ENCODE data around the gene TIGD6. TPM values are rescaled to one million over a fixed set of nuclear protein-coding genes. Genes with fewer than 3 reads are reported as not detected.

TIGD6 gene
- polyA plus RNA-seq, 12 donors: 2.1 to 4.4 (median 2.5) TPM; not detected in 2

DNA sequence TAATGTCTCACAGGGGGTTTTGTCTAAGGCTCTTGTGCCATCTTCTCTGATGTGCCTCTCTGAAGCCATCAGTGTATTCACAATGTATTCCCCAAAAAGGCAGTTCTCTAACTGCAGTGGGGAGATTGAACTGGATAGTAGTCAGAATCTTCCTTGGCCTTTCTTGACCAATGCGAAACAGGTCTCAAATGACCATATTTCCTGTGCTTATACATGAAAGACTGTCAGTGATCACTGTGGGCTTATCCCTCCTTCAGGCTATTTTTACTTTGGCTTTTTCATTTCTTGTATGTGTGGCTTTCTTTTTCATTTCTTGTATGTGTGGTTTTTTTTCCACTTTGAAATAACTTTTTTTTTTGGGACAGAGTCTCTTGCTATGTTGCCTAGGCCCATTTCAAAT, 19.8 kb upstream of the TIGD6 start:
- no peak for DNase-seq

DNA sequence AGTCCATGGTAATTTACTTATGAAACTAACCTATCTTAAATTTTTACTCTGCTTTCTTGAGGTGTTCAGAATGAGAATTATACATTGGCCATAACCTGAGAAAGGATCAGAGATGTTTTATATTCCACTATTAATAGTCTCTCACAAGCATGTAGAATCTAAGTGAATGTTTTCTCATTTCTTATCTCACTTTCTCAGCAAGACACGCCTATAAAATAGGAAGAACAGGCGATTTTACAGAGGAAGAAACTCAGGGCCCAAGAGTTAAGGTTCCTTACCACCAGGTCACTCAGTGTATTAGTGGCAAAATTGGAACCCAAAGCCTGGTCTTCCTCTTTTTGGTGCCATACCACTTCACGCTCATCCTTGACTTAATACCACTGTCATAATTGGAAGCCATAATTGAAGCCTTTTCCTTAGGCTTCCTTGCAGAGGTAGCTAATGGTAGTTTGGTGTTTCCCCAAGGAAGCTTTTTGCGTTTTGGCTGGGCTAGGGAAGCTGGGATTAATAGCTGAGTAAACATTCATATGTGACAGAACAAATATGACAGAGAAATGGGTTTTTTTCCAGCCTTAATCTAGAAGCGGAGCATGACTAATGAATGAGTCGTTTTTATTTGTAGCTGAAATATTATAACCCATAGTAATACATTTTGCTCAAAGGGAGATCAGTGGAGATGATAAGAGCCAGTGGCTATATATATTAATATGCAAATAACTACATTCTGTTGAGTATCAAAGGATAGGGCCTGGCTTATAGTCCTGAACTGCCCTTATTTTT, 17.0 kb upstream of the TIGD6 start:
- no peak for DNase-seq

DNA sequence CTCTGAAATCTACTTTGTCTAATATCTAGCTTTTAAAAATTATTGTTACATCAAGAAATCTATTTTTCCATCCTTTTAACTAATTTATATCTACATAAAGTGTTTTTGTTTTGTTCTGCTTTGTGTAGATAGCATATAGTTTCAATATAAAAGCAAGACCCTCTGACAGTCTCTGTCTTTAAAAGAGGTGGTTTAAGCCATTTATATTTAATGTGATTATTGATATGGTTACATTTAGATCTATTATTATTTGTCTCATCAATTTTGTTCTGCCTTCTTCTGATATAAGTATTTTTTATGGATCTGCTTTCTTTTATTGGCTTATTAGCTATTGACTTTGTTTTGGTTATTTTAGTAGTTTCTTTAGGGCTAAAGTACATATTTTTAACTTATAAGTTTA, 16.1 kb upstream of the TIGD6 start:
- DNase-seq: no peak

DNA sequence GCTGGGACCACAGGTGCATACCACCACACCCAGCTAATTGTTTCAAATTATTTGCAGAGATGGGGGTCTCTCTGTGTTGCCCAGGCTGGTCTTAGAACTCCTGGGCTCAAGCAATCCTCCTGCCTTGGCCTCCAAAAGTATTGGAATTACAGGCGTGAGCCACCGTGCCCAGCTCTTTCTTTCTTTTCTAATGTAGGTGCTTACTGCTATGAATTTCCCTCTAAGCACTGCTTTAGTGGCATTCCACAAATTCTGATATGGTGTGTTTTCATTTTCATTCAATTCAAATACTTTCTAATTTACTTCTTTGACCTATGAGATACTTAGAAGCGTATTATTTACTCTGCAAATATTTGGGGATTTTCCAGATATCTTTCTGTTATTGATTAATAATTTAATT, 15.0 kb upstream of the TIGD6 start:
- DNase-seq: no peak

DNA sequence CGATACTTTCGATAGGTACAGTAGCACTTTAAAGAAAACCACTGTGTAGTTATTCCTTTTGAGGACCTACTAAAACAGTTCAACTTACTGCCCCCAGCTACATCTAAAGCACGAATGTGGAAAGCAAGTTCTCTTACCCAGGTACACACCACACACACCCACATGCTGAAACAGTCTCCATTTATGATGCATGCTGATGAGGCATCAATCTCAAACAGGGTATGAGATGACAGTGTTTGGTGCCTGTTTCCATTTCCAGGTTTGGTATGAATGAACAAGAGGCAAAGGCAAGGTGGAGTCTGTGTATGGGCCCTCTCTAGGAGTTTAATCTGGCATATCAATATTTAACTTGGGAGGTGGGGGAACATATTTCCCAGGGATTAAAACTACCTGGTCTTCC, 14.0 kb upstream of the TIGD6 start:
- no peak for DNase-seq

DNA sequence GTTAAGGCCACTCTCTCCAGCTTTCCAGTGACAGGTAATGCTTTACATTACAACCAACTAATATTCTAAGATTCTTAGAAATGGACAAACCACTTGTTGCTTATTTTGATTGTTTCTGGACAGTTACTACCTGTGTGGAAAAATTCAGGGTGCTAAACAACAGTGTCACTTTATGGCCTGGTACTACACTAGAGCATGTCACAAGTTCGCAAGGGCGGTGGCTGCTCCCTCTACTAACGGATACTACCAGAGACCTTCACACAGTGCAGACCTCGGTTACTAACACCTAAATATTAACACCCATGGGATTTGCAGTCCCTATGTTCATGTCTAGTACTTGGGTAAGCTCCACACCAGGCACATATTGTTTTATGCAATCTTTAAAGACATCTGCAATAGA, 13.5 kb upstream of the TIGD6 start:
- no peak for DNase-seq

DNA sequence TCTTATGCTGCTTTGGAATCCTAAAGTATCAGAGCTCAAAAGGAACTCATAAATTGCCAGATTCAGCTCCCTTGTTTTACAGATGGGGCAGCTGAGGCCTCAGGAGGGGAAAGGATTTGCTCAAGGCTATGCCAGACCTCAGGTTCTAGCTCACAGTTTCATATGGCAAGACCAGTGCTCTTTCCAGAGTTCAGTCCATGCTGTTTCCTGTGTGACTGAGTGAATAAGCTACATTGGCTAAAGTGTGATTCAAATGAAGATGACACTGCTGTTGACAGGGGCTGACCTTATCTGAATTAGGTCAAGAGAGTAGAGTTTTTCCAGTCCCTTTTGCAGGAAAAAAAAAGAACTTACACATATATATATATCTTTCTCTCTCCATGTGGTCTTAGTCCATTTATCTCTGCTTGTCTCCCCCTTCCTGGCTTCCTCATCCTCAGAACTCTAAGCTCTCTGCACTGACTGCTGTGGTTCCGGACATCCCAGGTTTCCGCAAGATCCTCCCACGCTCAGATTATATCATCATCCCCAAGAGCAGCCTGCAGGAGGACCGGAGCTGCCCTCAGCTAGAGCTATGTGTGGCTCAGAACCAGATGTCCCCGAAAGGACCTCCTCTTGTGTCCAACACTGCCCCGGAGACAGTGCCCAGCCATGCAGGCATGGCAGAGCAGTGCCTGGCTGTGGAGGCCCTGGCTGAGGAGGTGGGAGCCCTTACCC, 9.4 kb upstream of the TIGD6 start:
- DNase-seq: no peak

DNA sequence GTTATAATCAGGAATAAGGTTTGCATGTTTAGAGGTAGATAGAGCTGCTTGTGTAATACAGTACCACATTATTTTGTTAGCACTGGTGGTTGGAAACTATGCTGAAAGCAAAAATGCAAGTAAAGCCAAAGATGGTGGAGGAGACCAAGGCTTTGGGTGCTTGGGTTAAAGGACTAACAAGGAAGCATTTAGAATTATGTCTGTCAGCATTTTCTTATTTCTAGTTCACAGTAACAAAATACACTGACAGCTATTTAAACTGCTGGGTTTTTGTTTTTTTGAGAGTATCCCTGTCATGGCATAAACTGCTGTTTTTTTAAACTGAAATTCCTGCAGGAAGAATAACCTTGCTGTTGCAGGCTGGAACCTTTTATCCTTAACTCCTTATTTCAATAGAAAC, 6.6 kb upstream of the TIGD6 start:
- no peak for DNase-seq

DNA sequence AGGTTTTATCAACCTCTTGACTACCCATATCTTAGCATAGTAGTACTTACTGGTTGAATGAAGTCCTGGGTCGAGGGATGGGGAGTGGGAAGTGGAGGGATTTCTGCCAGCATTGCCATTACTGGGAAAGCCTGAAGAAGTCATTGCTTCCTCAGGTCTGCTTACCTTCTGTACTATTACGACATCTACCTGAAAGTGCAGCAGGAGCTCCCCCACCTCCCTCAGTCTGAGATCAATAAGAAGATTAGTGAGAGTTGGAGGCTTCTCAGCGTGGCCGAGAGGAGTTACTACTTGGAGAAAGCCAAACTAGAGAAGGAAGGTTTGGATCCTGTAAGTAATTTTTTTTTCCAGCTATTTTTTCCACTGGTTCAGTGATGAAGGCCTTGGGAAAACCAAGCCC, 5.9 kb upstream of the TIGD6 start:
- no peak for DNase-seq

DNA sequence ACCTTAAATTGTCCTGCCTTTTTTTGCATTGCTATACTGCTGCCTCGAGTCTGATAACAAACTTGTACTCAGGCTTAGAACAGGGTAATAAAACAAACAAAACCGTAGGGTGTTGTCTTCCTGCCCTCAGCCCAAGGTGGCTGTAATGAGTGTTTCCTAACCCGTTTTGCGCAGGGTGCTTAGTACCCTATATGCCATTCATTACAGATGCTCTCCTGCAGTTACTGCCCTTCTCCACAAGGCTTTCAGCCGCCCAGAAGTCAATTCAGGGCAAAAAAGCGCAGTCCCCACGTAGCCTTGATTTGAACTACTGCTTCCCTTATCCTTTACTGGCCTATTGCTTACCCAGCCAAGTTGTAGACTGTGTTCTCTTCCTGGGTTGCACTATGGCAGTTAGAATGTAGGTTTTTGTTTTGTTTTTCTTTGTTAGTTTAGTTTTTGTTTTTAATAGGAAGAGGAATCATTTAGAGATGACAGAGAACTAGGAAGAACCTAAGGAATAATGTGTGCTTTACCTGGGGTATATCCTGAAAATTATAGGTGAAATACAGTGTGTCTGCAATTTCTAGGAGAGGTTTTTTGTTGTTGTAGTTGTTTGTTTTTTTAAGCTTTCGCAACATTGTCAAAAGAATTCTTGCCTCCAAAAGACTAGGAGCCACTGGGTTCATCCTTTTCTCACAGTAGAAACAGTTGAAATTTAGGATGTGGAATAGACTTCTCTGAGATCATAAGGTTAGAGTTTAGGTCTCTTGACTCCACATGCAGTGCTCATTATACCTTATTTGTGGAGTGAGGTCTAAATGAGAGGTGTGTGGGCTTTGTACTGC, 1.4 kb upstream of the TIGD6 start:
- DNase-seq: peak; percentile 37

DNA sequence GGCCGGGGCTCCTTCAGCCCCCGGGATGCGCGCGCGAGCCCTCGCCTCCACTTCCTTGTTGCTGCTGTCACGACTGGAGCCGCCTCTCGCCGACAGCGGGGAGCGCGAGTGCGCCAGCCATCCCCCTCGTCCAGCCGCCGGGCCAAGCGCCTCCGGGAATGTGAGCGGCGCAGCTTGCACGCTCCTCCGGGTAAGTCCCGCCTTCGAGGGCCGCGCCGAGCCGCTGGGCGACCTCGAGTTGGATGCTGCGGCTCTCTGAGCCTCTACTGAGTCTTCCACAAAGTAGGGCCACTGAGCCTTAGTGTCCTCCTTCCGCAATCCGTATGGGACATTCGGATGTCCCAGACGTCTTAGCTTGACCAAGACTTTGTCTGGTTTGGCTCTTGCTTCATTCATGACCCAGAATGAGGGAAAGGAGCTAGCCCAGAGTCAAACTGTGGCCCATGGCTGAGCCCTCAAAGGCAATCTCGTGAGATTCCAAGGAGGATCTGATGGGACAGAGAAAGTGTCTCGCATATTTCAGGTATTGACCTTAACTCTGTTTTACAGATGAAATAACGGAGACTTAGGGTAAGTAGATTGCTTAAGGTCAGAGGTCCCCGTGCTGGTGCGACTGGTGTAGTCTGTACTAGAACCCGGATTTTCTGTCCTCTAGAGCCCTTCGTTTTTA, 671 bp upstream of the TIGD6 start:
- peak; percentile 22 for DNase-seq

DNA sequence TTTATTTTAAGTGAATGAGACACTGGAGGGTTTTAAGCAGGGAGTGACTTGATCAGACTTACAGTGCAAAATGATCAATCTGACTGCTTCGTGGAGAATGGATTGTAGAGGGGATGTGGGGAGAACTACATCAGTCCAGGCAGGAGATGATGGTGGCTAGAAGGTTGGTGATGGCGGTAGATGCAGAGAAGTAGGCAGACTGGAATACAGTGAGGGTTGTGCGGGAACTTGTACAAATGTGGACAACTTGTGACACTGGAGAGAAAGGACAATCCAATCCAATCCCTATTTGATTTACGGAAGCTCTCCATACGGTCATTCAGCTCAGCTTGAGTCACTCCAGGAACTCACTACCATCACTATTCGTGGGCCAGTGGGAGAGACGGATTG, 593 bp downstream of the TIGD6 start:
- no peak for DNase-seq

DNA sequence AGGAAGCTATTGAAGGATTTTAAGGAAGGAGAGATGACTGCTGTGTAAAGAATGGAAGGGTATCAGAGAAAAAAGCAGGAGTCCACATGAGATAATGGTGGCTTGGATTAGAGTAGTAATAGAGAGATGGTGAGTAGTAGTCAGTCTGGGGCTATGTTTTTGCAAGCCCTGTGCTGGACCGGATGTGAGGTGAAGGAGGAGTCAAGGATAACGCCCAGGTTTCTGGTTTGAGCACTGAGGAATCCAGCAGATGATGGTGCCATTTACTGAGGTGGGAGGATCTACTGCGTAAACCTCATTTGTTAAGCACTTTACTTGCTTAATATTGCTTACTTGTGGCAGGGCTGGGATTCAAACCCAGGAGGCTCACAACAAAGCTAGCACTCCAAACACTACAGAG, 1.1 kb downstream of the TIGD6 start:
- no peak for DNase-seq

DNA sequence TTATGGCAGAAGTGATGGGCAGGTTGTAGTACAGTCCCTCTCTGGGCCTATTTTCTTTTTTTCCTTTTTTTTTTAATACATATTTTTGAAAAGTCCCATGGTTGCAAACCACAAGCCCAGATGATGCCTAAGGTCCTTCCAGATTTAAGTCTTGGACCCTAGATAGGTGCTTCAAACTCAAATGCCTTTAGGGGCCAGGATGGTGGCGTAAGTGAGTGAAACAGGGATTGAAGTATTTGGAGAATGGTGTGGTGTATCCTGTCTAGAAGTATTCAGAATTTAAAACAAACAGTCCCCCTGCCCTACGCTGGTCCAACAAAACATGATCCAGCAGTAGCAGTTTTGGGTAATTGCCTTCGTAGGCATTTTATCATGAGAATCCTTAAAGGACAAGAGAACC, 2.2 kb downstream of the TIGD6 start:
- no peak for DNase-seq

DNA sequence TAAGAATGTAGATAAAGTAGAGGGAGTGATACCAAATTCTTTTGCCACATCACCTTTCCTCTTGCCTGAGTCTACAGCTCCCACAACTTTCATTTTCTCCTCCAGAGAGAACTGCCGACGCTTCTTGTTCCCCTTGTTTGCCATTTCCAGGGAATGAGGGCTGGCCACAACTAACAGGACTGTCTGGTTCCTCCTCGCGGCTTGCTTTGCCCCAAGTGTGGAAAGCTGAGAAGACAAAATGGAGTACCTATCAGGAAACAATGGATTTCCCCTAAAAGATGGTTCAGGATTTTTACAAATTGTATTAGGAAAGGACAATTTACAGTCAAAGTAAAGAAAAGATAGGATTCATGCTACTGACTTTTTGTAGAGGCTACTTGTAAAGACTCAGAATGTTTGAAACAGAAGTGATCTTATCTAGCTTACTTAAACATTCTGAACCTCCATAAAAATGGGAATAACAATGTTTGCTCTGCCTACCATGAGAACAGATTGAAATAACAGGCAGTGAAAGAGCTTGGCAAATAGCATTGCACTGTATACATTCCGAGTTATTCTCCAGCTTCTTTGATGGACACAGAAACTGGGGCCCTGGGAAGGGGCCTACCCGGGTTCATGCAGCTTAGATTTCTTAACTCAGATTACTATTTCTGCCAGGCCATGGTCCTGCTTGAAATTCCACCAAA, 4.1 kb downstream of the TIGD6 start:
- DNase-seq: no peak

DNA sequence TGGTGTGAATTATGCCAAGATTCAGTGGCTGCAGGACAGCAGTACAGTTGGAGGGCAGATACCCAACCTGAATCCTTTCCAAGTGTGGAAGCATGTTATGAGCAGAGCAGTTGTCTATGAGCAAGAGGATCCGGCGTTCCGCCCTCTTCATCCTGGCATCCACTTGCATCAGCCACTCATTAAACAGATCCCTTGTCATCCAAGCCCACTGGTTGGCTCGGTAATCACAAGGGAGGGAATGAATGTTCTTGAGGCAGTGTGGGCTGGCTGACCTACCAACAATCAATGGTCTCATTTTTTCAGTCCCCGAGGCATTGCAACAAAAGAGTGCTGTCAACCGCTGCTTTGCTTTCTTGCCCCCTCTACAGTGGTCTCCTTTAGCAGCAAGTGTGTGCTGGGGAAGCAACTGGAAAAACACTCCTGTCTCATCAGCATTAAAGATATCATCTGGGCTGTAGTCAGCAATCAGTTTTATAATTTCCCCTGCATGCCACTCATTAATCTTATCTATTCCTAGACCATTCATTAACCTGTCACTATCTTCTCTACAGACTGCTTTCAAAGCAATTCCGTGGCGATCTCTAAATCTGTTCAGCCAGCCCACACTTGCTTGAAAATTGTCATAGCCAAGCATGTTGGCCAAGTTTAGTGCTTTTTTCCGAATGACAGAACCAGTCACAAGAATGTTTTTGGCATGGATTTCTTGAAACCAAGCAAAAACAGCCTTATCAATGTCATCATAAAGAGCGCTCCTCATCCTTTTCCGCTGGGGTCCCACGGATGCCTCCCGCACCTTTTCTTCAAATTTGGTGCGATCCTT, 4.9 kb downstream of the TIGD6 start:
- DNase-seq: no peak

DNA sequence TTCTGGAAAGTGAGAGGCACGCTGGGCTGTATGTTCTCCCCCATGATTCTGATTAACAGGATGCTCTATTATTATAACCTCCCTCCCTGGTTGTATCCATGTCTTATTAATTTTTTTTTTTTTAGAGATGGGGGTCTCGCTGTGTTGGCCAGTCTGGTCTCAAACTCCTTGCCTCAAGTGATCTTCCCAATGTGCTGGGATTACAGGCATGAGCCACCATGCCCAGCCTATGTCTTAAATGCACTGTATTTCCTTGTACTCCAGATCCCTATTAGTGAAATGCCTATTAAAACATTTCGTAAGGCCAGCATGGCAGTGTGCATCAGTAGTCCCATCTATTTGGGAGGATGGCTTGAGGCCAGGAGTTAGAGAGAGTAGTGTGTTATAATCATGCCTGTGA, 7.0 kb downstream of the TIGD6 start:
- no peak for DNase-seq

DNA sequence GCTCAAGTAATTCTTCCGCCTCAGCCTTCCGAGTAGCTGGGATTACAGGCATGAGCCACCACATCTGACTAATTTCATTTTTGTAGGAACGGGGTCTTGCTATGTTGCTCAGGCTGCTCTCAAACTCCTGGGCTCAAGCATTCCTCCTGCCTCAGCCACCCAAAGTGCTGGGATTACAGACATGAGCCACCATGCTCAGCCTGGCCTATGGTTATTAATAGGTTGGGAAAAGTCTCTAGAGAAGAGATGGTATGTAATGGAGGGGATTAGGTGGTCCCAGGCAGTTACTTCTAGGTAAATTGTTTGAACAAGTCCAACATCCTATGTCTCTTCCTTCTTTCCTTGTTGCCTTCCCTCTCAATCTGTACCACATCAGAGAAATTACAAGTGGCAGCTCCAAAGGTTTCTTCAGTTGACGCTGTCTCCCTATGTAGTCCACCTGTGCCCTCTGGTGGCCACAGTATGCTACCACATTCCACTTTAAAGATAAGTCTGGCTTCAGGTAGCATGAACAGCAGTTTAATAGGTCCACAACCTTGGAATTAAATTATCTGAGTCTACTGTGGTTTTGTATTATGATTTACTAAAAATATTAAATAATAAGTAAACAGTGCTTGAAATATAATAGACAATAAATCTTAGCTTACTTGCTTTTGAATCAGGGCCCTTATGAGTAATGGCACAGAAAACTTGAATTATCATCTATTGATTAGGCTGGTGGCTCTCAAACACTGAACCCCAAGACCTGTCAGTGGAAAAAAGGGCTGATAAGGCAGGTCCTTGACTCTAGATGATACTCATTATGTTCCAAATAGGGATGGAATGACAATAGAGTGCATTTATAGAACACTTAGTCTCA, 9.7 kb downstream of the TIGD6 start:
- peak; percentile 61 for DNase-seq

DNA sequence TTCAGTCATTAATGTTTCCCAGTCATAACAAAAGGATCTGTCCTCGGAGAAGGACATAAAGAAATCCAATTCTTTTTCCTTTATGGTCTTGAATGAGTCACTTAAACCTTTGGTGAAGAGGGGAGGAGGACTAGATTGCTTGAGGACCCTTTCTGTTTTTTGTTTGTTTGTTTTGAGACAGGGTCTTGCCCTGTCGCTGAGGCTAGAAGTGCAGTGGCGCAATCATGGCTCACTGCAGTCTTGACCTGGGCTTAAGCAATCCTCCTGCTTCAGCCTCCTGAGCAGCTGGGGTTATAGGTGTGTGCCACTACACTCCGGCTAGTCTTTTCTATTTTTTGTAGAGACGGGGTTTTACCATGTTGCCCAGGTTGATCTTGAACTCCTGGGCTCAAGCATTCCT, 12.3 kb downstream of the TIGD6 start:
- no peak for DNase-seq

DNA sequence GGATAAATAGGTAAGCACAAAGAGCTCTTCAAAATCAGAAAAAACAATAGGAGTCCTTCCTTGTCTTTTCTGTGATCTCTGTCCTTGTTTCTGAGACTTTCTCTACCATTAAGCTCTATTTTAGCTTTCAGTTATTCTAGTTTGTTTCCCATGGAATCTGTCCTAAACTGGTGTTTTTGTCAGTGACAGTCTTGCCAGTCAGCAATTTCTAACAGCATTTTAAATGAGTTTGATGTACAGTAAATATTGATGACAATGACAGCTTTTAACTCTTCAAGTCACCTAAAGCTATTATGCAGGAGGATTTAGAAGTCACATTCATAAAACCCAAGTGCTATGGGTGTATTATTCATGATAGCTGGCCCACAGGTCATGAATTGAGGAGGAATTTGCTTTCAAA, 17.9 kb downstream of the TIGD6 start:
- DNase-seq: no peak

Measured in muscle of arm (tissue), 12 donors.